NCI-H187 (cell line): ENCODE data around the gene RUNX3.

Source experiments
- DNase-seq, 2 experiments: peaks; one replicate each; lab custom pipeline; 2025; lab: John Stamatoyannopoulos, UW

RUNX3 gene

DNA sequence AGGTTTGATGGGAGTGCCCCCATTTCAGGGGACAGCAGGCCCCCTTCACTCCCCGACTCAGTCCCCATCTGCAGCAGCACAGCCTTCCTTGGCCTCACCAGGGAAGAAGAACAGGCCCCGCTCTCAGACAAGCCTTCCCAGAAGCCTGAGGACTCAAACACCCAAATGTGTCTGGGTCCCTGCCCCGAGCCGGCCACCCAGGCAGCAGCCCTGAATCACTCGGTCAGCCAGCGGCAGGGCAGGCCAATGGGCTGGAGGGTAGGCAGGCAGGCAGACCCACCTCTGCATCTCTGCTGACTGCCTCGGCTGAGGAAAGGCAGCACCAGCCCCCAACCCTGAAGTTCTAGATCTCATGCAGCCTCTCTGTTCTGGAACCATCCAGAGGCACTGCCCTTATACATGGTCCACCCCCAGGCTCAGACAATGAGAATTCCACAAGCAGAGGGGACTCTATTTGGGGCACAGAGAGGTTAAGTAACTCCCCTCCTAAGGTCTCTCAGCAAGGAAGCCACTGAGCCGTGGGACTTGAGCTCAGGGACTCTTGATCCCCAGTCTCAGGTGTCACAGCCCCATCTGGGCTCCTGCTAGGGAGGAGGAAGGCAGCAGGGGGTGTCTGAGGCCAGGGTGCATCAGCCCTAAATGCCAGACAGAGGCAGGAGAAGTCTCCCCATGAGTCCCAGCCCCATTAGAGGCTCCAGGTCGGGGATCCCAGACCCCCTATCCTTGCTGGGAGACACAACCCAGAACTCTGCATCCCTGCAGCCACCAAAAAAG lies 33.2 kb upstream of the RUNX3 start:
- no peak for DNase-seq

DNA sequence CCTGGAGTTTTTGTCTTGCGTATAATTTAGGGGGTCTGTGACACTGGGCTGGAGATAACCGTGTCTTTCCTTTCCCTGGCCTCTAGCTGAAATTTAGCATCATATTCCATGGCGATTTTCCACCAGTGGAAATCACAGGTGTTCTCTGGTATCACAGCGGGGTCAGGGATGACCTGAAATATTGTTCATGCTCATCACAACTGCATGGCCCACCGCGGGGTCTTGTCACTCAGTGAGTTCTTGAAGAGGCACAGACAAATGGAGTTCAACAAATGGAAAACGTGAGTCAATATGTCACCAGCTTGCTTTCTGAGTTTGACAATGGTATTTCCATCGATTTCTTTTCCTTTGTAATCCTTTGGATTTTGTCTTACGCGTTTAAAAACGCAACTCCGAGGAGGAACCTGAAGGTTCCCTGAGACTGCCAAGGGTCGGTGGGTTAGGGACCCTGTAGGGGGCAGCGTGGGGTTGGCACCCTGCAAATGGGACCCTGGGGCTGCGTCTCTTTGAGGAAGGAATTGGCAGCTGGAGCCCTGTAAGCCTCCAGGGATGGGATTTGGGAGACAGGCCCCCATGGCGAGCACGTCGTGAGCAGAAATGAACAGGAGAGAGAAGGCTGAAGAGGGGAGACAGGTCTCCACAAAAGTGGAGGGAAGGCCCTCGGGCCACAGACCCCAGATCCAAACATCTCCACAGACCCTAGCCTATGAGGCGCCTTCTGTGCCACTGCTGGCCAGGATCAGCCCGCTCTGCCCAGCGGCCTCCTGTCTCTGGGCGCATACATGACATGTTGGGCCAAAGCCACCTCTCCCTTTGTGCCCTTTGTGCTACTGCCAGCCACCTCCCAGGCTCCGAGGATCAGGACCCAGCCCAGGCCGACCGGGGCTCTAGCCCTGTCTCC lies 32.1 kb upstream of the RUNX3 start:
- no peak for DNase-seq

DNA sequence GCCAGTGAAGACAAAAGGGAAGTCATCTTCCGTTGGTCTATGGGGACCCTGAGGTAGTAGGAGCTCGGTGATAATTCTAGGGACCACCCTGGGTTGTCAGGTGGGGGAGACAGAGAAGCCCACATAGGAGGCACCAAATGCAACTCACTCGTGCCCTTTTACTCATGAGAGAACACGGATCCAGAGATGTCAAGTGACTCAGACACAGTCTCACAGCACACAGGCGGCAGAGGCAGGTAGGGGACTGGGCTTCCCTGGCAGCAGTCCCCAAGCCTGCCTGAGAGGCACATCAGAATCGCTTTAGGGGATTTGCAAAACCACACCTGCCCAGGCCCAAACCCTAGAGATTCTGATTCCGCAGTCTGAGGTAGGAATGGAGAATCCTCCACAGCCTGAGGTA lies 31.3 kb upstream of the RUNX3 start:
- DNase-seq = no peak

DNA sequence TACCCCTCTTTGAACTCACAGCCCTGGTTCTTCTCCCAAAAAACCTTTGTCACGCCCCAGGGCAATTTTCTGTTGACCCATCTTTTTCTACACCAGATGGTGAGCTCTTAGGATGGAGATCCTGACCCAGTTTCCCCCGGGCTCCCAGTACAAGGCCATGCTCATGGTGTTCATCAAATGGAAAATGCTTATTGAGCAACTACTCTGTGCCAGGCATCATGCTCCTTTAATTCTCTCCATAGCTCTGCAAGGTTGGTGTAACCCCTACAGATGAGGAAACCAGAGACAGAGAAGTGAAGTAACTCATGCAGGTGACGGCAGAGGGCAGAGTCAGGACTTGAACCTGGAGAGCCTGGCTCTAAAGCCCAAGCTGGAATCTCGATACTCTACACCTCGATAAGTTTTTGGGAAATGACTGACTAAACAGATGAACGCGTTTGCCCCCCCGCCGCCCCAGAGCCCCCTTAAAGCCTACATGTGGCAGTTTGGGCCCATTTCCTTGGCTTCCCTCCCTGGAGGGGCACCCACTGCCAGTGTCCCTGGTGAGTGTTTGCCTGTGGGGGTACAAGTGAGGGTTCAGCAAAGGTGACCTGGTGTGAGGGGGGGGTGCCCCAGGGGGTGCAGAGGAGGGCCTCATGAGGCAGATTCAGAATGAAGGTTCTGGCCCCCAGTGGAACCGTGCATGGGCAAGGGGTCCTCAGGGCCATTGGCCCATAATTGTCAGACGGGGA lies 30.2 kb upstream of the RUNX3 start:
- no peak for DNase-seq

GRCh38 chr1:24959623-24959975 lies 29.5 kb upstream of the RUNX3 start:
- no peak for DNase-seq

DNA sequence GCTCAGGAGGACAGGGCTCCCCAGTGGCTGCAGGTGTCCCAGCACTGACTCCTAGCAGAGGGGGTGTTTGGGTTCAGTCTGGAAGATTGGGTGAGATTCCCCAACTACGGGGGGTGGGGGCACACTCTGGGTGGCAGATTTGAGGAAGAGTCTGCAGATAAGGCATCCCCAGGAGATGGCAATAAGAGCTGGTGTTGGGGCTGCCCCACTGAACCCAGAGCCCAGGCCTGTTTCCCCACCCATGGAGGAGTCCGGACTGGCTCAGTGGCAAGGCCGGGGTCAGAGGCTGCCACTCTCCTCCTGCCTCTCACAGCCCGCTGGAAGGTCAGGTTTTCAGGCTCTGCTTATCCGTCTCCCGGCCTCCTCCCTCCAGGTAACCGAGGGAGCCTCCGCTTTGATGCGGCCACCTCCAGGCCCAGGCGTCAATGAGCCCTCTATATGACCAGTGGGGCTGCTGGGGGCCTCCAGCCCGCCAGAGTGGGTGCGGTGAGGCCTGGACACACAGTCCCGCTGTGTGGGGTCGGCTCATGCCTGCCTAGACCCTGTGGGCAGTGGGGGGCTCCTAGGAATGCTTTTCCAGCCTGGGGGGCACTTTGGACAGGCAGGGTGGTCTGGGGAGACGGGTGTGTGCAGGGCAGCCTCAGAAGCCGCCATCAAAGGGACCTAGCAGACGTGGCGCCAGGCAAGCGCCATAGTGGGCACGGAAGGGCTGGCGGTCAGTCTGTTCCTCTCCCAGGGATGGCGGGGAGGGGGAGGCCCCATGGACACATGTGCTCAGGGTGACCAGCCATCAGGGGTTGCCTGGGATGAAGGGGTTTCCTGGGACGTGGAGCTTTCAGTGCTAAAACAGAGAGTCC lies 28.9 kb upstream of the RUNX3 start:
- no peak for DNase-seq

- DNase-seq = no peak
These were observed 28.0 kb upstream of the RUNX3 start for GRCh38 chr1:24957808-24958752.

DNA sequence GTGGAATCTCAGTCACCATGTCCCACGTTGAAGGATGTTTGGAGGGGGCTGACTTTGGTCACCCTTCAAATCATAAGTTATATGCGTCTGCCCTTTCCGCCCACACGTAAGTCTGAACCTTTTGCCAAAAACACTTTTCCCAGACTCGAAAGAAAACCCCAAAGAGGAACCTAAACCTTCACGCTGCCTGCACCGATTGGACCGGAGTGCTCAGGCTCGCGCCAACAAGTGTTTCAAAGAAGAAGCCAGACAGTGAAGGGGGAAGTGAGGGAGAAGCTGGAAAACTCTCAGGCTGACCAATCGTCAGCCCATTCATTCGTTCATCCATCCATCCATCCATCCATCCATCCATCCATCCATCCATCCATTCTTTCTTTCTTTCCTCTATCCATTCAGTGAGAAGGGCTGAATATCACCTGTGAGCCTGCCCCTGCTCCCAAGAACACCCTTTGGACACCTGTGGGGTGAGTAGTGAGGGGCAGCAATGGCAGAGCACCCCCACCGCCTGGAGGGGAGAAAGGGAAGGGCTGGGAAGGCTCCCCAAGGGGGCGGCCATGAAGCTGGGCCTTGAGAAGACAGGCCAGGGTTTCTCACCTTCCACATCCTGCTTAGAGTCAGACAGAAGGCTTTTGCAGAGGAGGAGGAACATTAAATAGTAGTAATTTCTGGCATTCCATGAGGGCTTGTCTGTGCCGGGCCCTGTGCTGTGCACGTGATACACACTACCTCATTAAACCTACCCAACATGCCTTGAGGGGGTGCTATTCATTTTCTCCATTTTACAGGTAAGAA lies 27.1 kb upstream of the RUNX3 start:
- no peak for DNase-seq

- DNase-seq = no peak
These were observed 25.8 kb upstream of the RUNX3 start for GRCh38 chr1:24955779-24956365.

DNA sequence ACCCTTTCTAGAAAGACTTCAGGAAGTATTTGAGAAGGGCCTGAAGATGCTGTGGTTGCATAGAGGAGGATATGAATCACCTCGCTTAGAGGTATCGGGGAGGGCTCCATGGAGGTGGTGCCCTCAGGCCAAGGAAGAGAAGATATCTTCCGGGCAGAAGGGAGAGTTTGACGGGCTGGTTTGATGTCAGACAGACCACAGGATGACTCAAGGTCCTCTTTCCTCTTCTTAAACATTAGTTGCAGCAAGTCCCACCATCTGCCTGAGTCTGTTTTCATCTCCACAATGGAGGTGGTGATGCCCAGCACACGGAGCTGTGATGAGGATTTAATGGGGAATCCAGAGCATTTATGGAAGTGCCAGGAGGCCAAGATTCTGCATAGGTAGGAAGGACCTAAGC lies 25.1 kb upstream of the RUNX3 start:
- DNase-seq = no peak

- no peak for DNase-seq
These were observed 24.6 kb upstream of the RUNX3 start for GRCh38 chr1:24954631-24955030.

DNA sequence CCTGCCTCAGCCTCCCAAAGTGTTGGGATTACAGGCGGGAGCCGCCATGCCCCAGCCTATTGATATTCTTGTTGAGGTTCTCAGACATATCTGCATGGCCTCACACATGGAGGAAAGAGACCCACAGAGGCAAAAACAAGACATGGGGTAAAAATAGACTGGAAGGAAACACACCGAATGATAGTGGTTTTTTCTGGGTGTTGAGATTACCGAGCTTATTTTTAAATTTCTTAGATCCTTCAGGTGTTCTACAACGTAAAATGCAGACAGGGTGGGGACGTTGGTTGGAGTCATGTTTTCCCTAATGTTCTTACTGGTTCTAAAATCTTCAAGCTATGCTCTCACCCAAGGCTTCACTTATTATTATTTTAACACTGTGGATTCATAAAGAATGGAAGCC lies 23.9 kb upstream of the RUNX3 start:
- DNase-seq = no peak

DNA sequence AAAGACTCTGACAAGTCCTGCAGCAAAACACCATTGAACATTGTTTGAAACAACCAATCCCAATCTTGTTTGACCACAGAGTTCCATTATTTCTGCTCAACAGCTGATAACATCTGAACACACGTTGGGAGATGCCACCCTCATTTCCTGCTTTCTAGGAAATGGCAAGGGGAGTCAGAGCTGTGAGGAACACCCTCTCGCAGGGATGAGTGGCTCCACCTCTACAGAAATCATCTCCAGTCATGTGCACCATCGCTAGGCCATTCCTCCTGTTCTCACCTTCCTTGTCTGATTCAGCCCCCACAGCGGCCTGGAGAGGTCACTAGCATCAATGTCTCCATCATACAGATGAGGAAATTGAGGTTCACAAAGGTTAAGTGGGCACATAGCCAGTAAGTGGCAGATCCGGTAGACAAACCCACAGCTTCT lies 22.4 kb upstream of the RUNX3 start:
- DNase-seq = no peak

GRCh38 chr1:24951810-24952412 lies 21.8 kb upstream of the RUNX3 start:
- DNase-seq = no peak

DNA sequence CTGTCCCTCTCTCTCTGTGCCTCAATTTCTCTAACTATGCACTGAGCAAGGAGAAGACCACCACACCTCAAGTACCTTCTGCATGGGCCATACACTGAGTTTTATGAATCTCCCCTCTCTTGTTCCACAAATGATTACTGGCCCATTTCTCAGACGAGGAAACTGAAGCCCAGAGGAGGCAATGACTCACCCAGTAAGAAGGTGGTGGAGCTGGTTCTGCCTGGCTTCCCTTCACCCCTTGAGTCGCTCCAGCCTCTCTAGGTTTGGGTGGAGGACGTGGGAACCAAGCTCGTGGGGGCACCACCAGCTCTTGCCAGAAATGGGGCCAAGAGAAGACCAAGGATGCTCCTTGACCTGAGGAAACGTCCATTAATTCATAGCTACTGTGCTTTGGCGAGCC lies 21.3 kb upstream of the RUNX3 start:
- DNase-seq = no peak

DNA sequence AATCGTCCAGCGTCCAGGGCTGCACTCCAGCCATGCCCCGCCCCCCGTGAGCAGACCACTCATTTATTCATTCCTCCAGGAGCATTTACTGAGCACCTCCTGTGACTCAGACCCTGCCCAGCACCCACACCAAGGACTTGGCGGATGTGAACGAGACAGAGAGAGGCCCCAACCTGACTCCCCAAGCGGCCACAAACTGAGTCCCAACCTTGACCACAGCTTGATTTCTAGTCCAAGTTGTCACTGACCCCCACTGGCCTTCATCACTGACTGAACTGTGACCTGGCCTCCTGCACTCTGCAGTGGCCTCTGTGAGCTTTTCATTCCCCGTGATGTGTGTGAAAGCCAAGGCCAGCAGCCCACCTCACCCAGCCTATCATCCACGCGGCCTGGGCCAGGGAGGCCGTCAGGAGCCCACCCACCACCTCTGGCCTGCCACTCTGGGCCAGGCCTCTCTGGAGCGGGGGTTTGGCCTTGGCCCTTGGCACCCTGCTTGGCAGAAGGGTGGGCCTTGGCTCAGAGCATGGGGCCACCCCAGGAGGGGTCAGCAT lies 19.3 kb upstream of the RUNX3 start:
- no peak for DNase-seq

DNA sequence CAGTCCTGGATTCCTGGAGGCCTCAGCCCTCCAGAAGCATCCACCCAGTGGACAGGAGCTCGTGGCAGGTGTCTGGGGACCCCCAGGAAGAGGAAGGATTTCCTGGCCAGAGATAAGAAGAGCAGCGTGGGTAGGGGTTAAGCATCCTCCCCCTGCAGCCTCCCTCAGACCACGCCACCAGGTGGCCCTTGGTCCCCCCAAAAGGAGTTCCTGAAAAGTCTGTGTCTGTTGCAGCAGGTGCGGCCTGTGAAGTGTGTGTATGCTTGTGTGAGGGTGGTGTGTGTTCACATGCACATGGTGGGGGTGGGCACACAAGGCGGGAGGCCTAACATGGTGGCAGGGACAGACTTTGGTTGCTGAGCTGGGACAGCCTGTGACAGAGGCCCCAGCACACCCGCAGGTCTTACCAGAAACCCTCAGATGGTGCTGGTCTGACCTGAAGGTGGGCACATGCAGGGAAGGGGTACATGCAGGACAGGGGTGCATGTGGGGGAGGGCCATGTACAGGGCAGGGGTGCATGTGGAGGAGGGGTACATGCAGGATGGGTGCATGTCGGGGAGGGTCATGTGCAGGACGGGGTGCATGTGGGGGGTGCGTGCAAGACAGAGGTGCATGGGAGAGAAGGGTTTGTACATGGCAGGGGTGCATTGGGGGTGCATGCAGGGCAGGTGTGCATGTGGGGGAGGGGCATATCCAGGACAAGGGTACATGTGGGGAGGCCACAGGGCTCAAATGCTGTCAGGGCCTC lies 18.2 kb upstream of the RUNX3 start:
- no peak for DNase-seq
